ENCODE measurements around the gene SLC23A2.

DNA sequence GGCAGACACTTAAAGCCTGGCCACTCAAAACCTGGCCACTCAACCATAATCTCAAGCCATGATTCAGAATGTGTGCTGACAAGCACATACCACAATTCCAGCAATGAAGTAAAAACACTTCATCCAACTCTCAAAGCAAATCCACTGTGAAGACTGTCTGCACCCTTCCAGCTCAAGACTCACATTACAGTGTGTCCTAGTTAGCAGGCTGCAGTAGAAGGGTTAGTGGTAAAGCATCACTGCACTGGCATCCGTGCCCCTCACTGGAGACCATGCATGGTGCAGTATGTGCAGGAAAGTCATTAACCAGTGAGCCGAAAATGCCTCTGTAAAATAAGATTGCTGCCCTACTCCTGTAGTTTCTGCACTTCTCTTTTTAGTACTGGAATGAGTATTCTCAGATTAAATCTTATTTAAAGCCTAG, 43.4 kb downstream of the SLC23A2 start:
- TF ChIP-seq, protein P1, sequence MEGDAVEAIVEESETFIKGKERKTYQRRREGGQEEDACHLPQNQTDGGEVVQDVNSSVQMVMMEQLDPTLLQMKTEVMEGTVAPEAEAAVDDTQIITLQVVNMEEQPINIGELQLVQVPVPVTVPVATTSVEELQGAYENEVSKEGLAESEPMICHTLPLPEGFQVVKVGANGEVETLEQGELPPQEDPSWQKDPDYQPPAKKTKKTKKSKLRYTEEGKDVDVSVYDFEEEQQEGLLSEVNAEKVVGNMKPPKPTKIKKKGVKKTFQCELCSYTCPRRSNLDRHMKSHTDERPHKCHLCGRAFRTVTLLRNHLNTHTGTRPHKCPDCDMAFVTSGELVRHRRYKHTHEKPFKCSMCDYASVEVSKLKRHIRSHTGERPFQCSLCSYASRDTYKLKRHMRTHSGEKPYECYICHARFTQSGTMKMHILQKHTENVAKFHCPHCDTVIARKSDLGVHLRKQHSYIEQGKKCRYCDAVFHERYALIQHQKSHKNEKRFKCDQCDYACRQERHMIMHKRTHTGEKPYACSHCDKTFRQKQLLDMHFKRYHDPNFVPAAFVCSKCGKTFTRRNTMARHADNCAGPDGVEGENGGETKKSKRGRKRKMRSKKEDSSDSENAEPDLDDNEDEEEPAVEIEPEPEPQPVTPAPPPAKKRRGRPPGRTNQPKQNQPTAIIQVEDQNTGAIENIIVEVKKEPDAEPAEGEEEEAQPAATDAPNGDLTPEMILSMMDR (IDR thresholded peaks at IDR 0.05): no peak
- no peak for TF ChIP-seq POLR2A (IDR thresholded peaks at IDR 0.05)
